HG03565 (cell line): ENCODE results near the gene SPATA2.
"Not testable (repeated sequence)": the region's sequence is repeated elsewhere in the genome, so short reads cannot be mapped to it uniquely, and the experiment has no call there.

Experiments
- ATAC-seq: cut with Tn5 transposase; IDR thresholded peaks from one replicate; pipeline ENCODE4 v1.9.1; 2021; ENCODE audit warnings: mild to moderate bottlenecking, moderate library complexity; ENCODE audit not compliant: unreplicated experiment

The SPATA2 gene

DNA sequence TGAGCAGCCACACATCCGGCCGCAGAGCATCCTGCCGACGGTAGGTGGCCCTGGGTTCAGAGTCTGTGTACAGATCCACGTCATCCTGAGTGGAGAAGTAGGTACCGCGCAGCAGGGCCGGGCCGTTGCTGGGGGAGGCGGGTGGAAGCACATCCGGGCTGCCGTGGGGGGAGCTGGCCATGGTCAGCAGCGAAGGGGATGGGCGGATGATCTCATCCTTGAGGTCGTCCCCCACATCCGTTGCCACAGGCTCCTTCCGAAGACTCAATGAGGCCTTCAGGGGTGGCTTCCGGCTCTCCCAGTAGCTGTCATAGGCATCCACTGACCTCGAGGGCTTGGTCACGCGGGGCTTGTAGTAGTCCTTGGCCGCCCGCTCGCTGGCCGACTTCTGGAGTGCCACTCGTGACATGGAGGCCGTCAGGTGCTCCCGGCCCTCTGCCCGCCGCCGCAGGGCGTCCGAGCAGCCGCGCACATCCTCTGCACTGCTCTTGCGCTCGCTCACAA, 9.2 kb downstream of the SPATA2 start:
- no peak for ATAC-seq

DNA sequence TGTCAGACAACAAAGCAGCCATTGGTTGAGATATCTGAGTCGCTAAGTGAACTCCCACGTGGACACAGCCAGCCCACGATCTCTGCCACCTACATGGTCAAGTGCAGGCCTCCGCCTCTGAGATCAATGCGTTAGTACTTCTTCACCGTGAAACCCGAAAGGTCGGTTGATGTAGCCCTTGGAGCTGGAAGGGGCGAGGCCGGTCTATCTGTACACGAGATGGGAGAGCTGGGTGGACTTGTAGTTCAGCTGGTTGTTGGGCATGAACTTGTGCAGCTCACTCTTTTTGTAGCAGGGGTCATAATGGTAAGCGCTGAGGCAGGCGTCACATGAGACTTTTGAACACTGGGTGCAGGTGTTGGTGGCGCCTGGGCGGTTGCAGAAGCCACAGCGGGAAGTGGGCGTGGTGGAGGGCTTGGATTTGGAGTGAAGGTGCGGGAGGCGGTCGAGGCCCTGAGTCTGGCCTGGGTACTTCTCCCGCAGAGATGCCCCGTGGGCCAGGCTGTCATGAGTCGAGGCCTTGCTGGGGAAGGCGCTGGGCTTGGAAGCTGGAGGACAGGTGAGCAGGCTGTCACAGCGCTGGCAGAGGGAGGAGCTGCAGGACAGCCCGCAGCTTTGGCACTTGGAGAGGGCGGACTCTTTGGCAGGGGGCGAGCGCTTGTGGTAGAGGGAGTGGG, 9.8 kb downstream of the SPATA2 start:
- no peak for ATAC-seq

DNA sequence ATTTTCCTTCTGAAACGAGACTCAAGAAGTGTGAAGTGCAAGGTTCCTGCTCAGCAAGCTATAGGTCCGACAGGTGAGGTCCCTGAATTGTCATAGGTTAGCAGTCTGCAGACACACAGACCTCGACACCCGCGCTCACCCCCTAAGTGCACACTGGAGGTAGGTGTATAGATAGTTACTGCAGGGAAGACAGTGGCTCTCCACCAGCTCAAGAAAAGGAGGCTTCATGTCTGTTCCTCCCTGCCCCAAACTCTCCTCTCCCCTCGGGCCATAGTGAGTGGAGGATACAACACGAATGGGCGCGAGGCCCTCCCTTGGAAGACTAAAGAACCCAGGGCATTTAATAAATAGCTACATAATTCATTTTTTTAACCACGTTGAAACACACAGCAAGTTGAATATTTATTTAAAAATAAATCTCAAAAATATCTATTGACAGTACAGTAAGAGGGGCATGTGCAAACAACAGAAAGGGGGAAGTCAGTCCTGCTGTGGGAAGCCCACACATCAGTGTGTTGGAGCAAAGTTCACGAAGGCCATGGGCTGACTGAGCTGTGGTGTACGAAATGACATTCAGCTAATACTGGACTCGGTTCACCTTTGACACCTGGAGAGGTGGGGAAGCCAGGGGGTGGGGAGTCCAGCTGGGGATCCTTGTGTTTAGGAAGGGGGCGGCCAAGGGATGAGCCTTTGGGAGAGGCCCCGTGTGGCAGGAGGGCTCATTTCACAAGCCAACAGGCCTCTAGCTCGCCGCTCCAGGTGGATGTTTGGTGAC, 10.7 kb downstream of the SPATA2 start:
- ATAC-seq: no peak

DNA sequence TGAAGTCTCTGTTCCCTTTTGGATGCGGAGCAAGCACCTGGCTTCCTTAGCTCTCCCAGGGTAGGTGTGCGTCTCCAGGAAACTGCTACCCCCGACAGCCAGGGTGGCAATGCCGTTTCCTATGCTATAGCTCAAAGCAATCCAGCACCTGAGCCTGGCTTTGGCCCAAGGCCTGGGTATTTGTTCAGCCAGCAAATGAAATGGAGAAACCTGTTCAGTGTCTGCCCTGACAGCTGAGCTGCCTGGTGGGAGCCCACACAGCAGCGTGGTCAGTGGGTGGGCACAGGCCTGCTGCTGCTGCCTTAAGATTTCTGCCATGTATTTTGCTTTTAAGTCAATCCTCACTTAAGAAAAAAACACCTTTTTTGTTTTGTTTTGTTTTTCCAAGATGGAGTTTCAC, 13.7 kb downstream of the SPATA2 start:
- no peak for ATAC-seq

DNA sequence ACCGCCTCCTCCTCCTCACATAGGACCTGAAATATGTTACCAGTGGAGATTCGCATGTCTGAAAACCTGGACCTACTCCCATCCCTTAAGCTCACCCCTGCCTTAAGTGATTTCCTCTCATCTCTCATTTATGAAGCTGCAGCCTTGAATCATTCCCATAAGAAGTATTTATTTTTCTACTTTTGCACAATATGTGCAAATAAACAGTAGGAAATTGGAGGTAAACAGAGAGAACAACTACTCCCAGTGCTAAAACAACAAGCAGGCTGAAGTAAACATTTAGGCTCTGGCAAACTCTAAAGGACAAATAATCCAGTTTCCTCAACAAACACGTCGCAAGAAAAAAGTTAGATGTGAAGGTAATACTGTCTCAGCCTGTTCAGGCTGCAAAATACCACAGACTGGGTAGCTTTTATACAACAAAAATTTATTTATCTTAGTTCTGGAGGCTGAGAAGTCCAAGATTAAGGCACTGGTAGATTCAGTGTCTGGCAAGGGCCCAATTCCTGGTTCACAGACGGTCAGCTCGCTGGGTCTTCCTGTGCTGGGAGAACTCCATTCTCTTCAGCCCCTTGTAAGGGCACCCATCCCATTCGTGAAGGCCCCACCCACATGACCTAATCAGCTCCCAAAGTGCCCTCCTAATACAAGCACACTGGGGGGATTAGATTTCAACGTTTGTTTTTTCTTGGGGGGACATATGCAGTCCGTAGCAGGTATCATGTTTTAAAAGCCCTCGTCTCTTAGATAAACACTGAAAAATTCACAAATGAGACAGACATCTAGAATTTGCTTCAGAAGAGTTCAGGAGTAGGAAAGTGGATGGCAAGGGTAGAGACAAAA, 15.6 kb downstream of the SPATA2 start:
- no peak for ATAC-seq

DNA sequence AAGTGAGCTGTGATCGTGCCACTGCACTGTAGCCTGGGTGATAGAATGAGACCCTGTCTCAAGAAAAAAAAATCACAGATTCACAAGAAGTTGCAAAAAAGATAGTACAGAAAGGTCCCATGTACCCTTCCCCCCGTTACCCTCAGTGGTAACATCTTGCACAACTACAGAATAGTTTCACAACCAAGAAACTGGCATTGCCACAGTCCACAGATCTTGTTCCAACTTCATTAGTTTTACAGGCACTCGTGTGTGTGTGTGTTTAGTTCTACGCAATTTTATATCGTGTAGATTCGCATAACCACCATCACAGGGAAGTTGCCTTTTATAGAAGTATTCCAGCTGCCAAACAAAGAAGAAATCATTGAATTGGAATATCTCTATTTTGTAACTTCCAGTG, 19.1 kb downstream of the SPATA2 start:
- no peak for ATAC-seq

DNA sequence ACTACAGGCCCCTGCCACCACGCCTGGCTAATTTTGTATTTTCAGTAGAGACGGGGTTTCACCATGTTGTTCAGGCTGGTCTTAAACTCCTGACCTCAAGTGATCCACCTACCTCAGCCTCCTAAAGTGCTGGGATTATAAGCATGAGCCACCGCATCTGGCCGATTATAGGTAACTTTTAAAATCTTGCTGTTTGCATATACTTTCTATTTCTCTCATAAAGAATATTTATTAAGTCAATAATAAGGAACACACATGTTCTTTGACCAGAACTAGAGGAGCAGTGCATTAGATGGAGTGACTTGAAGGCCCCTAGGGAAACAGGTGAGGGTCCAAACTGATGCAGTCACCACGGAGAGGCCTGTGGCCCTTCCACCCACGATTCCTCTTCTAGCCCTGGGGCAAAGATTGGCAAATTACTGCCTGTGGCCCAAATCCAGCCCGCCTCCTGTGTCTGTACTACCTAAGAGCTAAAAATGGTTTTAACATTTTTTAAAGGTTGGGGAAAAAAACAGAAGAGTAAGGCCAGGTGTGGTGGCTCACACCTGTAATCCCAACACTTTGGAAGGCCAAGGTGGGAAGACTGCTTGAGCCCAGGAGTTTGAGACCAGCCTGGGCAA, 19.7 kb downstream of the SPATA2 start:
- not testable (repeated sequence) for ATAC-seq

DNA sequence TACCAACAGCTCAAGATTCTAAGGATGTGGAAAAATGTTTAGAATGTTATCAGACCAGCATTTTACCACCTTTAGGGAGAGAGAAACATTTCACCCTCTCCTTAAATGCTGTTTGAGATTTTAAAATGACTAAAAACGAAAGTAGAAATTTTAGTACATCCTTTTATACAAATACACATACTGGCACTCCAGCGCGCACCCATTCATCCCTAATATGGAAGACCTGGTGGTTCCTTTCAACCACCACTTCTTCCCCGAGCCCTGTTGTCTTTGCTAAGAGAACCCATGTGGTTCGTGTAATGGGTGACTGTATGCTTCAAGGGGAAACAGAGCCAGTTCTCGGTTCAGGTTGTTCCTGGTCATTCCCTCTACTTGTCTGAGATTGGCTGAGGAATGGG, 21.3 kb downstream of the SPATA2 start:
- ATAC-seq: no peak

DNA sequence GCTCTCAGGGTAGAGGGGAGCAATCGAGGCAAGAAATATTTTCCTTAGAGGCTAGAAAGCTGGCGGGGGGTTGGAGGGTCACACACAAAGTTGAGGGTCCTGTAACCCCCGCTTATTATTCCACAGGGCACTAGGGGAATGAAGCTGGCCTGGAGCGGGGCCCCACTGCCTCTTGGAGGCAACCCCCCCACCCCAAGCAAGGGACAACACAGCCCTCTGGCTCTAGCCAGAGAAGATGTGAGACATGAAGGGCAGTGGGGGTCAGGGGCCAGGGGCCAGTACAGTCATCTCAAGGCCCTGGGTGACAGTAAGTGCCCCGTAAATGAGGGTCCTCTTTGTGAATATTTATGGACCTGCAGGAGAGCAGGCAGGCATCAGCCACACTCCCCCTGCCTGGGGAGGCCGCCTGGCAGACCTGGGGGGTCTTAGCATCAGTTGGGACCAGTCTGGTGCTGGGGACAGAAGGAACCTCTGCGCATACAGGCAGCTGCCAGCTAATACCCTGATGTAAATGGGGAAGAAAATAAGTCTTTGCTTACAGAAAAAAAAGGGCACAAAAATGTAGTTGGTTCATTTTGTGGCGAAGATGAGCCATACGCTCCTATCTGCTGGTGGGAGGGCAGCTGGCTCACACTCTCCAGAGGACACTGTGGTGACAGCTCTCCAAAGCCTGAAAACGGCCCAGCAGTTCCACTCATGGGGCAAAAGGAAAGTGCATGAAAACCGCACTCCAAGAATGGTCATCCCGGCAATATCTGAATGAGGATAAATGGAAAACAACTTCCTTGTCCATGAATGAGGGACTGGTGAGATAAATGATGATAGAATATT, 21.9 kb downstream of the SPATA2 start:
- no peak for ATAC-seq

DNA sequence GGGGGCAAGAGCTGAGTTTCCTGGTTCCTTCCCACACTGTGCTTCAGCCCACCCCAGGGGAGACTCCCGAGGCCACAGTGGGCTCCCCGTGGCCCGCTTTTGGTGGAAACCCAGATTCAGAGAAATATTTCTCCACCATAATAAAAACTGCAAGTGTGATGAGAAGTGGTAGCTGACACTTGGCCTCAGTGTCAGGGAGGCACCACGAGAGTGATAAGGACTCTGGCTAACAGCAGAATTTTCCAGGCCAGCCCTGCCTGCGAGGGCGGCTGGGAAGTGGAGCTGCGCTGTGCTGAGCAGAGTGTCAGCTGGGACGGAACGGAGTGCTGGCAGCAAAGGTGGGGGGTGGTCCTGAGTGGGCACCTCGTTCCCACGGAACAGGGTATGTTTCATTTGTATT, 22.5 kb downstream of the SPATA2 start:
- ATAC-seq: no peak

DNA sequence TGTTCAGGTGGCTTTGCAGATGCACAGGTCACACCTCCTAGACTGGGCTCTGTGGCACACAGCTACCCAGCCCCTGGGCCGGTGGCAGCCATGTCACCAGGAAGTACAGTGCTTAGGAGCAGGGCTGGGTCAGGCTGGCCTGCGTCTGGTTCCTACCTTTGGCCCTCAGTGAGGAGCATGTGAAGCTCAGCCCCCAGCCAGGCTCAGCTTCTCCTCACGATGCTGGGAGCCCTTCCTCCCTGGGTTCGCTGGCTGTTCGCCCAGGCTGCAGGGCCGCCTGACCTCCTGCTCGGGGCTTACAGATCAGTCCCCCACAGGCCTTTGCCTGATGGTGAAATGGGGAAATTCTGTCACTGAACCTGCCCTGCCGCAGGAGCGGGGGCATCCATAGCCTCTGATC, 23.1 kb downstream of the SPATA2 start:
- no peak for ATAC-seq

DNA sequence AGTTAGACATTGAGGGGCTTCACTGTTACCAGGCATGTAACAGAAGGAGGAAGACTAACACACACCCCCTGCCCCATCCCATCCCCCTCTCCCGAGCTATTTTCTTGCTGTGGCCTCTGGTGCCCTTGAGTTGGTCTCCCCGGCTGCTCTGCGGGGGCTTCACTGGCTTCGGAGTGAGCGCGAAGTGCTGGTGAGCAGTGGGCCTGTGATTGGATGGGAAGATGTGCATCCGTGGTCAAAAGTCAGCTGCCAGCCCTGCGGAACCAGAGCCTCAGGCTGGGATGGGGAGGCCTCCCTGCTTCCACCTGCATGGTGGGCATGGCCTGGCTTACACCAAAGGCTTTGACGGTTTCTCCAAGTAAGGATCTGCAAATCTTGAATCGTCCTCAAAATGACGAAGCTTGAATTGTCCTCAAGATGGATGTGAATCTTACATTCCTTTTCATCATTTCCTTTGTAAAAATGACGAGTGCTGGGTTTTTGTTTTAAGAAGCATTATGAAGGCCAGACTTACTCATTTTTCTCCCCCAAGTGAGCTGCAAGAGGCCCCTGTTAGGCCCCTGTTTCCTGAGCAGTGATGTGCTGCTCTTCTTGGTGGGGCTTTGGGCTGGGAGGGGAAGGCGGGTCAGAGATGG, 23.7 kb downstream of the SPATA2 start:
- no peak for ATAC-seq

DNA sequence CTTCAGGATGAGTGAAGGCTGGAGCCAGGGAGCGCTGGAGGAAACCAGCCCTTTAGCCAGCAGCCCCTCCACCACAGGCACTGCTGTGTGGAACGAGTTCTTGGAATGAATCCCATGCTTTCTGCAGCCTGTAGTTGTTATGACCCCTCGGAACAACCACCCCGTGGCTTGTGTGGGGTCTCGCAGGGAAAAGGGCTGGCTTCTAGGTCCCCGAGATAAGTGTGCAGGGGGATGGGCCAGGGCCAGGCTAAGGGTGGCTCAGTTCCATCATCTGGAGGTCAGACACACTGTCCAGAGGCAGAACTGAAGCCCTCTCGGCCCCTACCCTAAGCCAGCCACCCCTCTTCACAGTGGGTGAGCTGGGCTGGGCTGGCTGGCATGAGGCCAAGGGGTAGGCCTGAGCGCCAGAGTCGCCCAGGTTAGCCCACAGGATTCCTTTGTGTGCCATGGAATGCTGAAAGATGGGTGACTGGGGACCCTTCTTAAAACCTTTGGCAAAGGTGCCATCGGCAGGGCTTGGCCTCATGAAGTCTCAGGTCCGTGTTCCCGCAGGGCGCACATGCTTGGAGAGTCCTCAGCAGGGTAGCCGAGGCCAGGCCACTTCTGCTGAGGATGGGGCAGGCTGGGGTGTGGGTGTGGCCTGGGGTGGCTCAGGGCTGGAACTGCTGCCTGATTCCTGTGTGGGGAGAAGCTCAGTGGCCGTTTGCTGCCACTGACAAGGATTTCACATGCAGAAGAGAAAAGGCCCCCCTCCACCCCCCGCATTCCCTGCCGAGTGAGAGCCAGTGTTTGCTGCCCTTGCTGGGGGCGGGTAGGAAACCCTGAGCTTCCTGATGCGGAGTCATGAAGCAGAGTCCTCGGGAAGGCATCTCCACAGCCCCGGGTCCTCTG, 24.6 kb downstream of the SPATA2 start:
- ATAC-seq: no peak

DNA sequence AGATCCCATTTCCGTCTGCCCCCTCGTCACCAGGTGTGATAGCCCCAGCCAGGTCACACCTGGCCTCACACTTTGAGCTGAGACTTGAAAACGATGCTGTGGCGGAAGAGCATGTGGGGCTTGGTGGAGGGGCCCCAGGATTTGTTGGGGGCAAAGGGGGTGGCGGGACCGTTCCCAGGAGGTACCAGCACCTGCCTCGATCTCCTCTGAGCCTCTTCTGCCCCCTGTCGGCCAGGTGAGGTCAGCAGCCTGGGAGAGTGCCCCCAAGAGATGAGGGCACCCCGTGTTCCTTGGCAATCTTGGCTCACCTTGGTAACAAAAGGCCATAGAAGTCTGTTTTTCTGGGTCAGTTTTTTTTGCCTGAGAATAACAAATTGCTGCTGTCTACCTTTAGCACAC, 25.4 kb downstream of the SPATA2 start:
- no peak for ATAC-seq

DNA sequence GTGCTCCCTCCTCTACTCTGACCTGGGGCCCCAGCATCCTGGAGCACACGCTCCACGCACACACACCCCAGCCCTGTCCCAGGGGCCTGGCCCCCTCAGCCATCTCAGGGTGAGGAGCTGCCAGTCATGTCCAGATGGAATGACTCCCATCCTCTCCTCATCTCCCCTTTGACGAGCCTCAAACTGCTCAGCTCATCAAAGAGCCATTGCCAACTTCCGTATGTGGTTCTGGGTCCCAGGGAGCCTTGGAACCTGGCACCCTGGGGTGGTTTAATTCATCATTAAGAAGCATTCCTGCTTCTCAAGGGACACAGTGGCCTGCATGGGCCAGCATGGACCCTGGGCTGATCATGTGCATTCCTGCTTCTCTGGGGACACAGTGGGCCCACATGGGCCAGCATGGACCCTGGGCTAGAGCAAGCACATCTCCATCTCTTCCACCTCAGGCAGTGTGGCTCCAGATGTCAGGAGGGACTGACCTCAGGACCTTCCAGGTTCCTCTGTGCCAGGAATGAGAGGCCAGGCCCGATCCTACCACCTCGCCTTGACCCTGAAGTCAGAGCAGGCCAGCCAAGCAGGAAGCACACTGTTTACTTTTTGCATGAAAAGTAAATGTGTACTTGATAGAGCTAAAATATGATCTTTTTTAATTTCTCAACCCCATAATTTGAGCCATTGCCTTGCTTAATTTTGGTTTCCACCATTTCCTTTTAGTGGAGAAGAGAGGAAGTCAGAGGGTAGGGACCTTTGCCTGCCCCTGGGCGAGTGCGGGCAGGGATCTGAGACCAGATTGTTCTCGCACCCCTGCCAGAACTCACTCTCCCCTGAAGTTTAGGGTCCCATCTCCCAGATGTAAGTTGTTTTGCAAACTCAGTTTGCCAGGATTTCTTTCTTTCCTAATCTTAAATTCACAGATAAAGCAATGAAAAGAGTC, 26.1 kb downstream of the SPATA2 start:
- no peak for ATAC-seq

DNA sequence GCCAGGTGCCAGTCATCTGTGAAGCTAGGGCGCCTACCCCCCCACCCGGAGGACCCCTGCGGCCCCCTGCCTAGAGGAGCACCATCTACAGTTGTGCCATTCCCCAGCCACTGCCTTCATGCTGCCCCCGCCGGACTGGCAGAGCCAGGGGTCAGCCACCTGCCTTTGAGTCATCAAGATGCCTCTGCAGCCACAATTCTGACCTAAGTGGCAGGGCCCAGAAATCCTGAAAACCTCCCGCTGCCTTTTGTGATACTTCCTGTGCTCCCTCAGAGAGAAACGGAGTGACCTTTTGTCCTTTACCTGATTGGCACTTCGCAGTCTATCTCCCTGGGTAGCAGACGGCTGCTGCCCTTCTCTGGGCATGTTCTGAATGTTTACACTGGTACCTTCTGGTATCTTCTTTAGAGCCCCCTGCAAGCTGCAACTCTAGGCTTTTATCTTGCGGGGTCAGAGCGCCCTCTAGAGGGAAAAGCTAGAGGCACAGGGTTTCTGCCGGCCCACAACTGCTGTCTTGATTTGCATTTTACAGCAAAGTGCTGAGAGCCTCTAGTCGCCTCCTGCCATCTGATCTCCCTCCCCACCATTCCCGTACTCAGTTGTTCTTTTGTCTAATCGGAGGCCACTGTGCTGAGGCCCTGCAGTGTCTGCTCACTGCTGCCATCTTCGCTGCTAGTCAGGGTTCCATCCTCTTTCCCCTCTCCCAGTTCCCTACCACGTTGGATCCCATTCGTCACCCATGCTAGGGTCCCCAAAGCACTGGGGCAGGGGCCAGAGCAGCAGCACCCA, 26.9 kb downstream of the SPATA2 start:
- ATAC-seq: no peak
